D721Med (cell line): ENCODE results near the gene WNT4.

Source experiments
- DNase-seq: peaks from one replicate; pipeline ENCODE4 v3.0.0; 2011; ENCODE audit warnings: low spot score; ENCODE audit not compliant: insufficient read length
- FAIRE-seq: peaks from 2 replicates; lab custom pipeline; 2011; peaks lifted over from hg19 to GRCh38; lab: Jason Lieb, UNC
- CTCF ChIP-seq: IDR thresholded peaks from 2 replicates; pipeline ENCODE4 v1.5.1; 2012; ENCODE audit warnings: mild to moderate bottlenecking, control low read depth; ENCODE audit not compliant: insufficient read depth; ENCODE audit errors: missing control alignments

WNT4 gene

DNA sequence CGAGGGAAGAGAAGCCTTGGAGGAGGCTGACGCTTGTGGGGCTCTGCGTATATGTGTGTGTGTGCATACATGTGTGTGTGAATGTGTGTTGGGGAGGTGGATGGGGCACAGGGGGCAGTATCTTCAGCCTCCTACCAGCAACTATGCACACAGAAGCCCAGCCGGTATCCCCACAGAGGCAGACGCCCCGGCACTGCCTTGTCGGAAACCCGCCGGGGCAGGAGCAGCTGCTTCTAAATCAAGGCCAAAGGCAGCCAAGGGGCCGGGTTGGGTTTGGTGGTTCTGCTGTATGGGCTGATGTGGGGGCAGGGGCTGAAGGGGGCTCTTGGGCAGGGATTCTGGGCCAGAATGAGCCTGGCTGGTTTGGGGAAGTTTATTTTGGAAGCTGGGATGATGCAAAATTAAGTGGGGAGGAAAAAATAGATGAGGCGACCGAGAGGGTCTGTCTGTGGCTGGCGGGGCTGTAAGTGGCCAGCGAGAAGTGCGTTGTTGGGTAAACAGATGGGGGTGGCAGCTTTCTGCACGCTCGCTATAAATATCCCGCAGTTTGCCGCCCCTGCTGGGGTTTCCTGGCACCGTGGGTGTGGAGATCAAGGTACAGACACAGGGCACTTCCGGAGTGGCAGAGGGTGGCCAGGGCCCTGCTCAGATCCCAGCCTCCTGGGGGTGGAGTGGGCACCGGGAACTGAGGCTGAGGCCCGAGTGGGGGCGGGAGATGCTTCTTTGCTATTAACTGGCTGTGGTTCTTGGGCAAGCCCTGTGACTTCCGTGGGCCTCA is 11.0 kb upstream of the WNT4 start:
- FAIRE-seq = no peak
- no peak for DNase-seq
- TF ChIP-seq CTCF = no peak

- no peak for FAIRE-seq
- no peak for DNase-seq
- no peak for TF ChIP-seq CTCF
Observed at GRCh38 chr1:22150923-22151322, 8.0 kb upstream of the WNT4 start.

DNA sequence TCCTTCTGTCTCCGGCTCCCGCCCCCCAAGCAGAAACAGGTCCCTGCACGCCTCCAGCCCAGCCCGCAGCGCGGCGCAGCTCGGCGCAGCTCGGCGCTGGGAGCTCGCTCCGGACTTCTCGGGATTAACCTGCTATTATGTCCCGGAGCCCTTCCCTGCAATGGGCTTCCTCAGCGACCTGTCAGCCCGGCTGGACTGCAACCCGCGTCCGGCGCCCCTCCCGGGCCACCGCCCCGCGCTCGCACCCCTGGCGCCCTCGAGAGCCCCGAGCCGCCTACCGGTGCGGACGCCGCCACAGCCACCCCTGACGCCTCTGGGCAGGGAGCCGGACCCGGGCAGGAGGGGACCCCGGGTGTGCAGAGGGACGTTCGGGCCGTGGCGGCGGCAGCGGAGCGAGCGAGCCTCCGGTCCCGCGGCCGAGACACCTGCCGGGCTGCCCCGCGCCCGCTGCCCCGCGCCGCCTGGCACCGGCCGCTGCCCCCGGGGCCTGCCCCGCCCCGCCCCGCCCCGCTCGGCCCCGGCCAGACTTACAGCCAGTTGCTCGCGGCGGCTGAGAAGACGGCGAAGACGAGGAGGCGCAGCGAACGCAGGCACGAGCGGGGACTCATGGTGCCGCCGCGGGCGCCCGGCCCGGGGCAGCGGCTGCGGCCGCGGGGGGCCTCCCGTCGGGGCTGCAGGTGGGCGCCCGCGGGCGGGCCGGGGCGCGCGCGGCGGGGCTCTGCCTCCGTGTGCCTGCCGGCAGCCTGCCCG is 407 bp downstream of the WNT4 start:
- DNase-seq (no peak), FAIRE-seq (no peak)
- no peak for TF ChIP-seq CTCF

GRCh38 chr1:22141554-22142314 is 1.2 kb downstream of the WNT4 start:
- FAIRE-seq (no peak), DNase-seq (no peak)
- TF ChIP-seq CTCF = no peak

DNA sequence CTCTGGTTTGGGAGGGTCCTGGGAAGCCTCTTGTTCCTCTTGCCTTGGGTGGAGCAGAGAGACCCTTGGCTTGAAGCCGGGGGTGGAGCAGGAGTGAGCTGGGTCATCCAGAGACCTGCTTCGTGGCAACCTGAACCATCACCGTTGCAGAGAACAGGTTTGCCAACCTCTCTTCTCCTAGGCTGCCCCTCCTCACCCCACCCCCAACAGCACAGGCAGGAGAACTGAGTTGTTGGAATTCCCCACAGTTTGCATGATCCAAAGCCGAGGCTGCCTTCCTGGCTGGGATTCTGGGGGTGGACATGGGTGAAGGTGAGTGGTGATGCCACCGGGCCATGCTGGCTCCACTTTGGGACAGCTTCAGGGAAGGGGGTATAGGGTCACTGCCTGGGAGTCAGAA is 2.2 kb downstream of the WNT4 start:
- DNase-seq (no peak), FAIRE-seq (no peak)
- TF ChIP-seq CTCF = no peak

DNA sequence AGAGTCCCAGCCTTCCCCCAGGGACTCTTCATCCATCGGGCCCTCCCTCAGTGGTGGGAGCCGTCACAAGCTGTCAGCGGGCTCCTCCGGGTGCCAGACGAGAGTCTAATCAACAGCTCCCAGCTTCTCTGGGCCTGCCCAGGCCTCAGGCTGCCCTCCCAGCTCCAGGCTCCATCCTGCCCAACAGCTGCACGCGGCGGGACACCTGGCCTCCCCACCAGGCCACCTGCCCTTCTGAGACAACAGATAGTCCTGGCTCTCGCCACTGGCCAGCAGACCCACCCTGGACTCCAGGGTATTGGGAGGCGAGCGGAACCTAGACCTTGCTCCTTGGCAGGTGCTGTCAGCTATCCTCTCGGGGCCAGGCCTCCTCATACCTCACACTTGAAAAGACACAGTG is 3.1 kb downstream of the WNT4 start:
- TF ChIP-seq CTCF = no peak
- no peak for FAIRE-seq
- DNase-seq = no peak
